ENCODE results near the gene UTP14C.
"Not testable (repeated sequence)": the region's sequence is repeated elsewhere in the genome, so short reads cannot be mapped to it uniquely, and the experiment has no call there.

The UTP14C gene

DNA sequence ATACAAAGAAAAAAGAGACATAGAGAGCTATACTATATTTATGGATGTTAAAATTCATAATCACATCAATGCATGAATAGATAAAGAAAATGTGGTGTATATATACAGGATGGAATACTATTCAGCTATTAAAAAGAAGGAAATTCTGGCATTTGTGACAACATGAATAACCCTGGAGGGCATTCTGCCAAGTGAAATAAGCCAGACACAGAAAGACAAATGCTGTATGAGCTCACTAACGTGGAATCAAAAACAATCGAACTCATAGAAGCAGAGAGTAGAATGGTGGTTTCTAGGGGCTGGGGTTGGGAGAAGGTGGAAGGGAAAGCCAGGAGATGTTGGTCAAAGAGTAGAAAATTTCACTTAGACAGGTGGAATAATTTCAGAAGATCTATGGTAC, 24.0 kb downstream of the UTP14C start:
- no peak for DNase-seq (ENCODE audit: low read depth)

DNA sequence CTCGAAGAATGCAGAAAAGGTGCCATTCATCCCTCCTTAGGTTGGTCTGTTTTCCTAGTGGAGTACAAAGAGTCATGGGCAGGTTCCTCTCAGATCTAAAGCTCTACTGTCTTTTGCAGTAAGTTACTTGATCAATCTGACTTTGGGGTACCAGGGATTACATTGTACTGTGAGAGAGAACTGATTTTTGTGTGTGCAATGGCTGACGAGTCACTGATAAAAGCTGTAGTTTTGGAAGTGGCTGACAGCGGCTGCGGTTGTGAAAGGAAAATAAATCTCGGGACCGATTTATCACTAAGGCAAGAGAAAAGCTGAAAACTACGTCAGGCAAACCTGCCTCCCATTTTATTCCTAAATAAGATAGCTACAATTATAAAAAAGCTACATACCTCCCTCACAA, 26.9 kb downstream of the UTP14C start:
- DNase-seq (ENCODE audit: low read depth) = no peak

DNA sequence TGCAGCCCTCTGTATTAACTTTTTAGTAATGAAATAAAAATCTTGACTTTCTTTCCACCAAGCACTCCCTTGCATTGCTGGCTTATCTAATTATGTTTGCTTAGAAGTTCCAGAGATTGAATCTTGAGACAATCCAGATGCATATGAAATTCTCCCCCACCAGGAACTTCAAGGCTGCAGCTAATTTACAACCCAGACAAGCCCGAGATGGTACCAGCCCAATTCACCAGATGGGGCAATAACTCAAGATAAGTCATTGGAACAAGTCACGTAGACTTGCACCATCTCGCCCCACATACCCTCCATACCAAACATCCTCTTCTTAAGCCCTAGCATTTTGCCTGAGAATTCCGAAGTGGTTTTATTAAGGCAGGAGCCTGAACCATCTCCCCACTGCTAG, 29.0 kb downstream of the UTP14C start:
- no peak for DNase-seq (ENCODE audit: low read depth)

DNA sequence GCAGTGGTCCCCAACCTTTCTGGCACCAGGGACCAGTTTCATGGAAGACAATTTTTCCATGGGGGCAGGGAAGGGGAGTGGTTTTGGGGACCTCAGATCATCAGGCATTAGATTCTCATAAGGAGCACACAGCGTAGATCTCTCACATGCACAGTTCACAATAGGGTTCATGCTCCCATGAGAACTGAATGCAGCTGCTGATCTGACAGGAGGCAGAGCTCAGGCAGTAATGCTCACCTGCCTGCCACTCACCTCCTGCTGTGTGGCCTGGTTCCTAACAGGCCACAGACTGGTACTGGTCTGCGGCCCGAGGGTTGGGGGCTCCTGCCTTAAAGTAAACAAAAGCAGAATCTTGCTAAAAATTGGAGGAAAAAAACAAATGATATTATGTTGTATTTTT, 36.6 kb downstream of the UTP14C start:
- not testable (repeated sequence) for DNase-seq (ENCODE audit: low read depth)

DNA sequence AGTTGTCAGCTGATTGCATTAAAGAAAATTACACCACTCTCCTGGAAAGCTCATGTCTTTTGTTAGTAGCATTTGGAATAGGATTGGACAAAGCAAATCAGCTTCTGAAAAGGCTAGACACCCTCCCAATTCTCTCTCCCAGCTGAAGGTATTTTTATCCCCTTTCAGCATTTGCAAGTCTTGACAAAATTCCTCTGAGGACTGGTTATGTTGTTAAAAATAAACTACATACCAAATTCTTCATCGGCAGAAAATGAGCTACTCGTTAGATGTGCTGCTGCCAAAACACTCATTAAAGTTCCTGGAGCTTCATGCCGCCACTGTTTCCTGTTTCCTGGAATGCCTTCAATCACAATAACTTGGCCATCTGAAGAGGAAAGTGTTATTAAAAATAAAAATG, 37.1 kb downstream of the UTP14C start:
- no peak for DNase-seq (ENCODE audit: low read depth)

DNA sequence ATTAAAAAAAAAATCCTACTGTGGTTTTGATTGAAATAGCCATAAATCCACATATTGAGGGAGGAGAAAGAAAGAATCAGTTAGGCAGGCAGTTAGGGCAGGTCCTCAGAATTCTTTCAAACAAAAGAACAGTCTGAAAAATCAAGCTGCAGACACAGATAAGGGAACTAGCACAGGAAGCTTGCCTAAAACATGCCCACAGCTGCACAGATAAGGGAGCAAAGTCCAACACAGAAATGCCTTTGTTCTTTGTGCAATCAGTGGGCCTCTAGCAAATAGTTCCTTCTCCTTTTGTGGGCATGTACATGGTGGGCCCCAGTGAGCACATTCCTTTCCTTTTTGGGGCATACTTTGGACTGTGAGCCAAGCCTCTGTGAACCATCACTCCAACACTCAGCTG, 42.7 kb downstream of the UTP14C start:
- DNase-seq (ENCODE audit: low read depth) = no peak

DNA sequence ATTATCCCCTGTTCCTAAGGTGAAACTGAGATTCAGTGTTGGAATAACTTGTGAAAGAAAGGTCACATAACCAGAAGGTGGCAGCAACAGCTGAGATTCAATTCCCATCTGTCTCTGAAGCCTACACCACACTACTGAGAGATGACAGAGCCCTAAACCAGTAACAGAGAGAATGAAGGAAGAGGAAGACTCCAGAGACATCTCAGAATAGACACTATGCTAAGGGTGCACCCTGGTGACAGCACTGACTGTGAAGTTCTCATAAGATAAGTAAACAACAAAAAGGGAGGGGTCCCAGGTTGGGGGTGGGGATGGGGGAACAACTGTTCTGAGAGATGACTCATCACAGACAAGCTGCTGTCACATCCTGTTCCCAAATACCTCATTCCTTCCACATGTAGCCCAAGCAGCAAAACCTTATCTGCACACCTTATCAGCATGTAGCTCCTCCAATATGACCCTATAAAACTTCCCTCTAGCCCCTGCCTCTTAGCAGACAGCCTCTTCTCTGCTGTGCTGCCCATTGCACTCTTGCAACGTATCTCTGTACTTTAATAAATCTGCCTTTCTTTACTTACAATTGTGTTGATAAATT, 46.5 kb downstream of the UTP14C start:
- DNase-seq (ENCODE audit: low read depth) = no peak
